WI38 (cell line): ENCODE results near the gene C11orf42.

Experiments used
- H3K4me3 ChIP-seq: 2 replicates; pipeline ENCODE4 v1.5.1; 2011; ENCODE audit warnings: low read depth, mild to moderate bottlenecking, control low read depth, low read length
- CTCF ChIP-seq: IDR thresholded peaks from 2 replicates; pipeline ENCODE4 v1.5.1; 2012; ENCODE audit warnings: low read depth, mild to moderate bottlenecking, control low read depth, low read length

The C11orf42 gene

GRCh38 chr11:6197466-6198200, 7.7 kb upstream of the C11orf42 start:
- H3K4me3 ChIP-seq = no peak overlapping the region
- TF ChIP-seq CTCF = no peak

- no peak within 1 kb of the TSS for H3K4me3 ChIP-seq
- TF ChIP-seq CTCF = no peak
Observed at GRCh38 chr11:6199174-6199810, 6.1 kb upstream of the C11orf42 start, which contains the start of gene OR52W1. TSS of gene OR52W1 (plus strand) at chr11:6199224. CDS start at chr11:6199224, 0 bp downstream.

- no peak for TF ChIP-seq CTCF
- no peak overlapping the region for H3K4me3 ChIP-seq
Observed at GRCh38 chr11:6200975-6201374, 4.4 kb upstream of the C11orf42 start.

GRCh38 chr11:6201481-6201880, 3.9 kb upstream of the C11orf42 start:
- no peak for TF ChIP-seq CTCF
- H3K4me3 ChIP-seq = no peak overlapping the region

- no peak for TF ChIP-seq CTCF
- no peak overlapping the region for H3K4me3 ChIP-seq
Observed at GRCh38 chr11:6202041-6202440, 3.3 kb upstream of the C11orf42 start.

GRCh38 chr11:6203327-6203726, 2.0 kb upstream of the C11orf42 start:
- H3K4me3 ChIP-seq = no peak overlapping the region
- no peak for TF ChIP-seq CTCF

GRCh38 chr11:6204706-6205105, 651 bp upstream of the C11orf42 start:
- no peak for TF ChIP-seq CTCF
- no peak overlapping the region for H3K4me3 ChIP-seq
